HG02763 (cell line): Measurements from ENCODE around the gene TRIM28.

ENCODE experiments used
- ATAC-seq: cut with Tn5 transposase; IDR thresholded peaks from one replicate; pipeline ENCODE4 v1.9.1; 2021; ENCODE audit warnings: mild to moderate bottlenecking, moderate library complexity; ENCODE audit not compliant: unreplicated experiment

The TRIM28 gene

GRCh38 chr19:58559275-58560006, 15.6 kb downstream of the TRIM28 start:
- ATAC-seq: peak; percentile 24

GRCh38 chr19:58560007-58560887, 16.4 kb downstream of the TRIM28 start:
- no peak for ATAC-seq

GRCh38 chr19:58560921-58561320, 17.1 kb downstream of the TRIM28 start:
- ATAC-seq: no peak

GRCh38 chr19:58561373-58562121, 17.7 kb downstream of the TRIM28 start:
- ATAC-seq: no peak

GRCh38 chr19:58562122-58563033, 18.5 kb downstream of the TRIM28 start:
- ATAC-seq: no peak

- ATAC-seq: no peak
Observed at GRCh38 chr19:58563034-58563573, 19.2 kb downstream of the TRIM28 start.

GRCh38 chr19:58563823-58564222, 20.0 kb downstream of the TRIM28 start:
- ATAC-seq: no peak

- no peak for ATAC-seq
Observed at GRCh38 chr19:58566989-58567388, 23.1 kb downstream of the TRIM28 start.

GRCh38 chr19:58568453-58569130, 24.7 kb downstream of the TRIM28 start:
- ATAC-seq: no peak

- ATAC-seq: no peak
Observed at GRCh38 chr19:58569191-58569942, 25.5 kb downstream of the TRIM28 start.

- ATAC-seq: no peak
Observed at GRCh38 chr19:58569943-58570670, 26.2 kb downstream of the TRIM28 start.

GRCh38 chr19:58570770-58571574, 27.1 kb downstream of the TRIM28 start:
- no peak for ATAC-seq

GRCh38 chr19:58571575-58571947, 27.7 kb downstream of the TRIM28 start:
- no peak for ATAC-seq

- no peak for ATAC-seq
Observed at GRCh38 chr19:58572026-58572817, 28.4 kb downstream of the TRIM28 start.

GRCh38 chr19:58572818-58573657, 29.2 kb downstream of the TRIM28 start, which contains the start of gene MZF1:
MZF1 (minus strand) TSS chr19:58573335; CDS start chr19:58571389, 1,946 bp downstream.
- ATAC-seq: peak; percentile 52
